Left ventricle myocardium inferior (tissue), 1 donor: ENCODE measurements around the gene KRT33B. TPM values are rescaled to one million over a fixed set of nuclear protein-coding genes. Genes with fewer than 3 reads are reported as not detected.
"Not testable (repeated sequence)": the region's sequence is repeated elsewhere in the genome, so short reads cannot be mapped to it uniquely, and the experiment has no call there.

Experiments
- DNase-seq: peaks from one replicate; pipeline ENCODE4 v3.0.0-alpha.2; 2020
- H3K27ac ChIP-seq: fragments of 200-600 bp; replicated peaks from 2 replicates; pipeline ENCODE4 v1.8.0; 2021
- H3K27me3 ChIP-seq: fragments of 200-600 bp; 2 replicates; pipeline ENCODE4 v1.8.0; 2021; ENCODE audit warnings: low read depth
- H3K36me3 ChIP-seq: fragments of 200-600 bp; 2 replicates; pipeline ENCODE4 v1.8.0; 2021
- H3K4me1 ChIP-seq: fragments of 200-600 bp; 2 replicates; pipeline ENCODE4 v1.8.0; 2021
- H3K4me3 ChIP-seq: fragments of 200-600 bp; 2 replicates; pipeline ENCODE4 v1.8.0; 2021; ENCODE audit warnings: mild to moderate bottlenecking, moderate library complexity
- H3K9me3 ChIP-seq: fragments of 200-600 bp; replicated peaks from 2 replicates; pipeline ENCODE4 v1.8.0; 2021
- CTCF ChIP-seq: fragments of 200-600 bp; IDR thresholded peaks from 2 replicates; pipeline ENCODE4 v1.8.0; 2021; ENCODE audit warnings: antibody characterized with exemption, mild to moderate bottlenecking, borderline replicate concordance
- intact Hi-C: fragments of 100-400 bp; cut with micrococcal nuclease; formaldehyde crosslinking; loops from one replicate; pipeline ENCODE4 v1.11.0; 2022
- total RNA-seq: library from RNA; stranded (reverse); fragmentation: NEBNext Ultra II Directional; extraction: Animal tissue kit (Norgen Biotek cat#: 25700); gene quantifications from one replicate; pipeline ENCODE4 v1.2.1, GENCODE V29; 2021
- donor health status: DM: no; HTN: yes; CAD: no; lungs with severe emphysema.

KRT33B gene
- total RNA-seq, 1 donor from 2014 or later: not detected

GRCh38 chr17:41396996-41397660 is 27.5 kb upstream of the KRT33B start, which contains the start of gene KRT31:
Gene KRT31, minus strand, starts transcription at chr17:41397608. Its CDS starts 69 bp downstream, at chr17:41397539.
- H3K27ac ChIP-seq: no peak within 1 kb of the TSS
- H3K36me3 ChIP-seq: no peaks in the 10 kb centered on the region
- no peak for DNase-seq
- no peaks in the 10 kb centered on the region for H3K9me3 ChIP-seq
- peaks cover 76% of the 10 kb centered on the region for H3K27me3 ChIP-seq
- TF ChIP-seq CTCF: no peak
- intact Hi-C loops: no loop called here
- peaks cover 4% of the 10 kb centered on the region for H3K4me1 ChIP-seq
- H3K4me3 ChIP-seq: no peak within 1 kb of the TSS

- no peaks in the 10 kb centered on the region for H3K9me3 ChIP-seq
Observed at GRCh38 chr17:41396340-41396739, 26.7 kb upstream of the KRT33B start.

DNA sequence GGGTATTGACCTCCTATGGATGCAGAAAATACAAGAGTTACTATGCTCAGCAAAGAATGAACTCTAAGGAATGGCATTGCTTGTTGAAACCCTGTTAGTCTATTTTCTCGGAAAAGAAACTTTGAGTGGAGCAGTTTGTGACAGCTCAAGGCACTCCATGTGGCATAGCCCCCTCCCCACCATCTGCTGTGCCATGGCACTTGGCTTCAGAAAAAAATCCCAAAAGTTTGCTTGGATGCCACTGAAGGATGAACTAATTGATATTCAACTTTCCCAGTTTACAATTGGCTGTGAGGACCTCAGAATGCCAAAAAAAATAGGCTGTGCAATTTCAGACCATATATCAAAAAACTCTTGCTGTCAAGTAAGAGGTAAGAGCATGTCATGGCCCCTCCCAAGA is 26.0 kb upstream of the KRT33B start:
- intact Hi-C loops: no loop called here

More at GRCh38 chr17:41396340-41396739, 26.7 kb upstream of the KRT33B start:
- no peak for DNase-seq
- H3K27ac ChIP-seq: no peak overlapping the region
- intact Hi-C loops: no loop called here
- no peak overlapping the region for H3K4me3 ChIP-seq
- no peaks in the 10 kb centered on the region for H3K36me3 ChIP-seq
- H3K4me1 ChIP-seq: peaks cover 4% of the 10 kb centered on the region
- no peak for TF ChIP-seq CTCF
- peaks cover 76% of the 10 kb centered on the region for H3K27me3 ChIP-seq

DNA sequence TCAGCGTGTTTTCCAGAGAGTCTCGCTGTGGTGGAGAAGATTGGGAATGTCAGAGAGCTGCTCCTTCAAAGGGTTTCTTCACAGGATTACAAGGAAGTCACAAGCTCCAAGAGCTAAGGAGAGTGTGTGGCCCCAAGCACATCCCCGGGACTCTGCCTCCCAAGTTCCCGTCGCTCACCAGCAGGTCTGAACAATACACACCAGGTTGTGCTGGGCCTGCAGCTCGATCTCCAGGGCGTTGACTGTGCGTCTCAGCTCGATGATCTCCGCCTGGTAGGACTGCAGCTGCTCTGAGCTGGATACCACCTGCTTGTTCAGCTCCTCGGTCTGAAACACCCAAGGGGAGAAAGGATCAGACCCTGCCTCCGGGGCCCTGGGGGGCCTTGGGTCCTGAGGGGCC is 25.4 kb upstream of the KRT33B start:
- H3K9me3 ChIP-seq, H3K4me3 ChIP-seq, H3K4me1 ChIP-seq, DNase-seq, H3K36me3 ChIP-seq, H3K27ac ChIP-seq, intact Hi-C loops: not testable (repeated sequence)
- H3K27me3 ChIP-seq: peaks cover 76% of the 10 kb centered on the region

More for the DNA sequence above, 26.0 kb upstream of the KRT33B start:
- H3K9me3 ChIP-seq: no peaks in the 10 kb centered on the region
- DNase-seq: no peak
- peaks cover 76% of the 10 kb centered on the region for H3K27me3 ChIP-seq
- peaks cover 4% of the 10 kb centered on the region for H3K4me1 ChIP-seq
- H3K4me3 ChIP-seq: no peak overlapping the region
- H3K36me3 ChIP-seq: no peaks in the 10 kb centered on the region
- H3K27ac ChIP-seq: no peak overlapping the region
- no peak for TF ChIP-seq CTCF

DNA sequence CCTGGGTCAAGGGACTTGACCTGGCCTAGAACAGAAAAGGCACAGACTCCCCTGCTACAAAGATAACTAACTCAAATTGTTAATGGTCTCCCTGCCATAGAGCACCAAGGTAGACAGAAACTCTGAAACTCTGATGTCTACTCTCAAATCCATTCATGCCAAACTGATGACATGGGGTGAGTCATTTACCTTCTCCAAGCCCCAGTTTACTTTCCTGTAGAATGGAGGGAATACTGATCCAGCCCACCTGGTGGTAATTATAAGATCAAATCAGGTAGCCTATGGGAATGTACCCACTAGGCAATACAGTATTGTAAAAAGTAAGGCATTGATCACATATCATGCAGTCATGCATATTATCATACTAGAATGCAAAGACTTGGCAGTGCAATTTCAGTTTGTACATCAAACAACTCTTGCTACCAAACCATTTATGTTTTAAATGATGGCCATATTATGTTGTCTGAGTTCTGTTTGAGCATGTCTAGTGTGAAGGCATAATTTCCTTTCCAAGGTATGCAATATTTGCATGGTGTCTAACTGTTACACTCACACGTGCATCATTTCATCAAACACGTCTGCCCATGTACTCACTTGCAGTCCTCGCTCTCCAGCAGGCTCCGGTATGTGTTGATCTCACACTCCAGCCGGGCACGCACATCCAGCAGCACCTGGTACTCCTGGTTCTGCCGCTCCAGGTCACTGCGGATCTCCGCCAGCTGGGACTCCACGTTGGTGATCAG is 24.8 kb upstream of the KRT33B start:
- H3K9me3 ChIP-seq: no peaks in the 10 kb centered on the region
- H3K27ac ChIP-seq: no peak overlapping the region
- H3K4me3 ChIP-seq: no peak overlapping the region
- TF ChIP-seq CTCF: no peak
- intact Hi-C loops: no loop called here
- DNase-seq: no peak
- no peaks in the 10 kb centered on the region for H3K36me3 ChIP-seq
- H3K27me3 ChIP-seq: peaks cover 76% of the 10 kb centered on the region
- peaks cover 4% of the 10 kb centered on the region for H3K4me1 ChIP-seq

DNA sequence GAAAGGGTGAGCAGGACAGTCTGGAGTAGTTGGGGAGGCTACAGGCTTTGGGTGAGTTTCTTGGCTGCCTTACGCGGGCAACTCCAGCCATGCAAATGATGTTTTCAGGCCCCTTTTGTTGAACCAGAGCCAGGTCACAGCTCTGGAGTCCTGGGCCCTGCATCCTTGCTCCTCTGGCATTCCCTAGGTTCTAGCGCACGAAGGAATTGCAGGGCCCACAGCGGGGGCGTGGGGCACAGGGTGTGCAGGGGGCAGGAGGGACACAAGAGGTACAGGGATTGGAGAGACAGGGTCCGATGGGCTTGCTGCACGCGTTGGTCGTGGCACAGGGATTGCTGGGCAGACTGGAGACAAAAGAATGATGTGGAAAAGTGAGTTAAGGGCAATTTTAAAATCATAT is 24.2 kb upstream of the KRT33B start:
- Histone ChIP-seq H3K4me1 (peaks cover 4% of the 10 kb centered on the region), H3K36me3 (no peaks in the 10 kb centered on the region), H3K27me3 (peaks cover 76% of the 10 kb centered on the region), H3K4me3 (no peak overlapping the region), H3K9me3 (no peaks in the 10 kb centered on the region), H3K27ac (no peak overlapping the region)
- no peak for TF ChIP-seq CTCF
- no peak for DNase-seq
- intact Hi-C loops: no loop called here
